Suprapubic skin (tissue), 4 donors: Measurements from ENCODE around the gene CCL2. TPM values are rescaled to one million over a fixed set of nuclear protein-coding genes. Genes with fewer than 3 reads are reported as not detected.

ENCODE experiments used
- DNase-seq, 2 donors: peaks; one replicate each; pipeline ENCODE4 v3.0.0-alpha.2; 2019; ENCODE audit warnings: low spot score in 2 of 2
- H3K27ac ChIP-seq: fragments of 200-600 bp; sonication (generic); one replicate; pipeline ENCODE4 v1.5.1; 2019
- H3K27me3 ChIP-seq: fragments of 200-600 bp; sonication (generic); one replicate; pipeline ENCODE4 v1.5.1; 2019
- H3K36me3 ChIP-seq: fragments of 200-600 bp; sonication (generic); one replicate; pipeline ENCODE4 v1.5.1; 2019
- H3K4me1 ChIP-seq: fragments of 200-600 bp; sonication (generic); one replicate; pipeline ENCODE4 v1.5.1; 2019
- H3K4me3 ChIP-seq: fragments of 200-600 bp; sonication (generic); one replicate; pipeline ENCODE4 v1.5.1; 2019; ENCODE audit warnings: mild to moderate bottlenecking
- H3K9me3 ChIP-seq: fragments of 200-600 bp; sonication (generic); one replicate; pipeline ENCODE4 v1.5.1; 2019
- EP300 ChIP-seq: sonication (generic); formaldehyde crosslinking; IDR thresholded peaks from one replicate; pipeline ENCODE4 v1.6.1; 2017; ENCODE audit warnings: antibody characterized with exemption
- POLR2A ChIP-seq, 2 donors: fragments of 450-650 bp; IDR thresholded peaks; one replicate each; pipeline ENCODE4 v1.6.1; 2017; ENCODE audit warnings: antibody characterized with exemption in 2 of 2, mild to moderate bottlenecking in 2 of 2, moderate library complexity in 2 of 2
- POLR2AphosphoS5 ChIP-seq, 3 donors: sonication (generic); formaldehyde crosslinking; IDR thresholded peaks; one replicate each; pipeline ENCODE4 v1.6.1; 2017; ENCODE audit warnings: antibody characterized with exemption in 3 of 3
- WGBS: methylation state at CpG from one replicate; pipeline ENCODE4 v1.1.5; 2018; 5-methylcytosine and 5-hydroxymethylcytosine counted together
- total RNA-seq, 4 donors: library from RNA; depleted of rRNA; stranded (reverse); fragments of >200 nt; gene quantifications; one replicate each; pipeline ENCODE4 v1.1.0, GENCODE V29; 2016
- TF ChIP-seq, protein P1 (sequence below), 2 donors: fragments of 200-600 bp in 1 of 2; fragments of 450-650 bp in 1 of 2; sonication (generic) in 1 of 2; IDR thresholded peaks; one replicate each; pipeline ENCODE4 v1.5.1; 2016 to 2019; ENCODE audit warnings: antibody characterized with exemption in 2 of 2, mild to moderate bottlenecking in 1 of 2, moderate library complexity in 1 of 2

CCL2 gene
- total RNA-seq, 4 donors from 2014 or later, result 7.1 to 26.9 (median 14.0) TPM

- no peaks in the 10 kb centered on the region for H3K36me3 ChIP-seq
- H3K4me1 ChIP-seq, result no peaks in the 10 kb centered on the region
- H3K27ac ChIP-seq, result no peak overlapping the region
- DNase-seq, result no peak
- TF ChIP-seq POLR2A (IDR thresholded peaks at IDR 0.05) (no peak), EP300 (no peak), POLR2AphosphoS5 (IDR thresholded peaks at IDR 0.05) (no peak)
- TF ChIP-seq, protein P1, sequence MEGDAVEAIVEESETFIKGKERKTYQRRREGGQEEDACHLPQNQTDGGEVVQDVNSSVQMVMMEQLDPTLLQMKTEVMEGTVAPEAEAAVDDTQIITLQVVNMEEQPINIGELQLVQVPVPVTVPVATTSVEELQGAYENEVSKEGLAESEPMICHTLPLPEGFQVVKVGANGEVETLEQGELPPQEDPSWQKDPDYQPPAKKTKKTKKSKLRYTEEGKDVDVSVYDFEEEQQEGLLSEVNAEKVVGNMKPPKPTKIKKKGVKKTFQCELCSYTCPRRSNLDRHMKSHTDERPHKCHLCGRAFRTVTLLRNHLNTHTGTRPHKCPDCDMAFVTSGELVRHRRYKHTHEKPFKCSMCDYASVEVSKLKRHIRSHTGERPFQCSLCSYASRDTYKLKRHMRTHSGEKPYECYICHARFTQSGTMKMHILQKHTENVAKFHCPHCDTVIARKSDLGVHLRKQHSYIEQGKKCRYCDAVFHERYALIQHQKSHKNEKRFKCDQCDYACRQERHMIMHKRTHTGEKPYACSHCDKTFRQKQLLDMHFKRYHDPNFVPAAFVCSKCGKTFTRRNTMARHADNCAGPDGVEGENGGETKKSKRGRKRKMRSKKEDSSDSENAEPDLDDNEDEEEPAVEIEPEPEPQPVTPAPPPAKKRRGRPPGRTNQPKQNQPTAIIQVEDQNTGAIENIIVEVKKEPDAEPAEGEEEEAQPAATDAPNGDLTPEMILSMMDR (IDR thresholded peaks at IDR 0.05), result no peak
- peaks cover 3% of the 10 kb centered on the region for H3K27me3 ChIP-seq
- no peak overlapping the region for H3K4me3 ChIP-seq
- WGBS, result 71% methylated on average over 6 of the region's 6 CpGs
- no peaks in the 10 kb centered on the region for H3K9me3 ChIP-seq
These were observed 28.5 kb downstream of the CCL2 start for GRCh38 chr17:34283571-34283970.

DNA sequence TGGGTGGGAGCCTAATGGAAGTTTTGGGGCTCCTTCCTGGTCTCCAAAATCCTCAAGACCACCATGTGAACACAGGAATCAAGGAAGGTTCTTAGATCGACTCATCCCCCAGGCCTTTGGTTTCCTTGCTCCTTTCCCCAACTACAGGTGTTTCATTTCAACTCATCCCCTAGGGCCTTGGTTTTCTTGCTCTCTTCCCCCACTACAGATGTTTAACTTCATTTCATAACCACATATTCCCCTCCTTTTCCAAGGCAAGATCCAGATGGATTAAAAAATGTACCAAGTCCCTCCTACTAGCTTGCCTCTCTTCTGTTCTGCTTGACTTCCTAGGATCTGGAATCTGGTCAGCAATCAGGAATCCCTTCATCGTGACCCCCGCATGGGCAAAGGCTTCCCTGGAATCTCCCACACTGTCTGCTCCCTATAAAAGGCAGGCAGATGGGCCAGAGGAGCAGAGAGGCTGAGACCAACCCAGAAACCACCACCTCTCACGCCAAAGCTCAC, 30.3 kb downstream of the CCL2 start, which contains the start of gene CCL11:
CCL11 (plus strand) TSS at position 457 of the 507 bp plus-strand sequence. CDS start 67 bp downstream, outside the sequence.
- no peak within 1 kb of the TSS for H3K27ac ChIP-seq
- no peaks in the 10 kb centered on the region for H3K9me3 ChIP-seq
- H3K27me3 ChIP-seq, result peaks cover 3% of the 10 kb centered on the region
- no peak for DNase-seq
- 61% methylated on average over 4 of the region's 4 CpGs for WGBS
- TF ChIP-seq EP300 (no peak), POLR2AphosphoS5 (IDR thresholded peaks at IDR 0.05) (no peak), POLR2A (IDR thresholded peaks at IDR 0.05) (no peak)
- TF ChIP-seq, protein P1 (IDR thresholded peaks at IDR 0.05), result no peak
- H3K4me3 ChIP-seq, result no peak within 1 kb of the TSS
- H3K36me3 ChIP-seq, result no peaks in the 10 kb centered on the region
- no peaks in the 10 kb centered on the region for H3K4me1 ChIP-seq

GRCh38 chr17:34287875-34288274, 32.8 kb downstream of the CCL2 start:
- WGBS, result 43% methylated on average over 2 of the region's 2 CpGs
- H3K4me3 ChIP-seq, result no peak overlapping the region
- TF ChIP-seq EP300, result no peak
- TF ChIP-seq, protein P1 (IDR thresholded peaks at IDR 0.05), result no peak
- no peak for TF ChIP-seq POLR2AphosphoS5 (IDR thresholded peaks at IDR 0.05)
- TF ChIP-seq POLR2A (IDR thresholded peaks at IDR 0.05), result no peak

DNA sequence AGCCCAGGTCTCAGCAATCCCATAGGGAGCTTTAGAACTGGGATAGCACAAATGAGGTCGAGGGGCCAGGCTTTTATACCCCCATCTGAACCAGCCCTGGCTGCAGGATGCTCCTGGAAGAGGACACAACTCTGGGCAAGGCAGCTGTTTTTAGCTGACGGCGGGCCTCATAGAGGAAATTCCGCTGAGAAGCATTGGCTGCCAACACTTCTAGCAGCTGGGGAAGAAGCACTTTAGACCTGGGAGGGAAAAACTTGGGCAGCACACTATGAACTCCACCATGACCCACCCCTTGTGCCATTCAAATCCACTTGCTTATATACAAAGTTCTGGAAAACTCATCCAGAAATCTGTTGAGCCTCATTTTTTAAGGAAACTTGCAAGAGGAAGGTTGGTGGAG, 35.5 kb downstream of the CCL2 start:
- 65% methylated on average over 4 of the region's 4 CpGs for WGBS
- Histone ChIP-seq H3K27me3 (peaks cover 10% of the 10 kb centered on the region), H3K4me3 (no peak overlapping the region), H3K9me3 (no peaks in the 10 kb centered on the region), H3K27ac (no peak overlapping the region), H3K36me3 (no peaks in the 10 kb centered on the region), H3K4me1 (no peaks in the 10 kb centered on the region)
- DNase-seq, result no peak
- TF ChIP-seq, protein P1 (IDR thresholded peaks at IDR 0.05), result no peak
- TF ChIP-seq POLR2A (IDR thresholded peaks at IDR 0.05) (no peak), EP300 (no peak), POLR2AphosphoS5 (IDR thresholded peaks at IDR 0.05) (no peak)

More at GRCh38 chr17:34287875-34288274, 32.8 kb downstream of the CCL2 start:
- Histone ChIP-seq H3K4me1 (no peaks in the 10 kb centered on the region), H3K36me3 (no peaks in the 10 kb centered on the region), H3K9me3 (no peaks in the 10 kb centered on the region), H3K27me3 (peaks cover 10% of the 10 kb centered on the region), H3K27ac (no peak overlapping the region)
- no peak for DNase-seq

DNA sequence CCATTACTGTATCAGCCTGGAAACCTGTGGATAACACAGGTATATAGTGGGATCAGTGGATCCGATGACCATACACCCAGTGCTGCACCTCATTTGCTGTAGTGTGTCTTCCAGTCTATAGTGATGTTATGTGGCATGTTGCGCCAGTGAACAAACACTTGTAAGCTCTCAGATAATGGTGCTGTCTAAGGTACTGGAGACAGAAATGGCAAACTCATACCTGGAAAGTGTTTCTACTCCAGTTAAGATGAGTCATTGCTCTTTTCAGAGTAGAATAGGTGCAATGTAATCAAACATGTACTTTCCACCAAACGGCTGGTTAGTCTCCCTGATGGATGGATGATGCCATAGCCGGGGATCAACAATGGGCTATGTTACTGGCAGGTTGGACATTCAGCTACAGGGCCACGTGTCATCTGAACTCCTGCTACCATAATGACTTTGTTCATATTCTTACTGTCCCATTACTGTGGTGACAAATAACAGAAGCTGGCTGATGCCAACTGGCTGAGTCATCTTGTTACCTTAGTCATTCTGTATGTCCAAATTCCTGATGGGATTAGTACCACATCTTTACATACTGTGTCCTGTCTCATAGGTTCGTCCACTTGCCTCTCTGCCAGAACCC, 36.8 kb downstream of the CCL2 start:
- Histone ChIP-seq H3K27ac (no peak overlapping the region), H3K27me3 (peaks cover 7% of the 10 kb centered on the region), H3K9me3 (no peaks in the 10 kb centered on the region), H3K4me3 (no peak overlapping the region), H3K4me1 (no peaks in the 10 kb centered on the region), H3K36me3 (no peaks in the 10 kb centered on the region)
- TF ChIP-seq, protein P1 (IDR thresholded peaks at IDR 0.05), result no peak
- TF ChIP-seq EP300, result no peak
- TF ChIP-seq POLR2A (IDR thresholded peaks at IDR 0.05), result no peak
- no peak for TF ChIP-seq POLR2AphosphoS5 (IDR thresholded peaks at IDR 0.05)
- WGBS, result 91% methylated on average over 6 of the region's 6 CpGs
- no peak for DNase-seq
